ENCODE data around the gene IL15RA. TPM values are rescaled to one million over a fixed set of nuclear protein-coding genes. Genes with fewer than 3 reads are reported as not detected.

The IL15RA gene
- total and polyA plus RNA-seq, 2 donors from 2014 or later, result 6.8 to 13.9 TPM

DNA sequence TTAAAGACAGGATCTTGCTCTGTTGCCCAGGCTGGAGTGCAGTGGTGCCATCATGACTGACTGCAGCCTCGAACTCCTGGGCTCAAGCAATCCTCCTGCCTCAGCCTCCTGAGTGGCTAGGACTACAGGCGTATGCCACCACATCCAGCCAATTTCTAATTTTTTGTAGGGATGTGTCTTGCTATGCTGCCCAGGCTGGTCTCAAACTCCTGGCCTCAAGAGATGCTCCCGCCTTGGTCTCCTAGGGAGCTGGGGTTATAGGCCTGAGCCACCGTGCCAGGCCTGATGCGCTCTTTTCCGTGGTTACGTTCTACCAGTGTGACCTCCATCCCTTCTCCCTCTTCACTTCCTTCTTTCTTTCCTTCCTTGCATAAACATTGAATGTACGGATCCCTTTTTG lies 34.2 kb upstream of the IL15RA start:
- peaks cover 0 to 10% (median 0%) of the 10 kb centered on the region in 3 donors for H3K9me3 ChIP-seq (ENCODE audit: control insufficient read depth in 2 of 3, insufficient read depth in 1 of 3, low read length in 3 of 3)

DNA sequence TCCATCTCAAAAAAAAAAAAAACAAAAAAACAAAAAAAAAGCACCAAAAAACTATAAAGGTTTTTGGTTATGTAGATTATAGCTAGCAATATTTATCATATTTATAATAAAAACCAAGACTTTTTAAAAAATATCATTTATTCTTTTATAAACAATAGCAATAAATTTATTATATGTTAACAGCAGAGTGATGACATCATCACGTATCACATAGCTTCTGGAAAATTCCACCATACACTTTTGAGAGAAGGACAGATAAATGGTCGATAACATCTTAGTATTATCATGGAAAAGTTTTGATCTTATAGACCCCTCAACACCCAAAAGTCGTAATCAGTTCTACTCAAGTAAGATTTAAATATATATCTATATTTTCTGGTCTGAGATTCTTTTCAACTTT lies 33.2 kb upstream of the IL15RA start:
- Histone ChIP-seq H3K9me3 (ENCODE audit: control insufficient read depth in 2 of 3, insufficient read depth in 1 of 3, low read length in 3 of 3) (peaks cover 0 to 10% (median 0%) of the 10 kb centered on the region in 3 donors), H3K9ac (ENCODE audit: low read length in 3 of 3) (no peak overlapping the region), H3K36me3 (ENCODE audit: control insufficient read depth in 2 of 3, insufficient read depth in 3 of 3, low read length in 3 of 3) (no peaks in the 10 kb centered on the region), H3K27ac (ENCODE audit: low read depth in 2 of 2, low read length in 2 of 2) (no peak overlapping the region), H3K4me3 (ENCODE audit: low read length in 3 of 3) (no peak overlapping the region), H3K4me1 (ENCODE audit: control insufficient read depth in 2 of 3, insufficient read depth in 2 of 3, low read depth in 1 of 3, low read length in 3 of 3) (no peaks in the 10 kb centered on the region), H3K27me3 (ENCODE audit: control insufficient read depth, insufficient read depth, low read length) (no peaks in the 10 kb centered on the region)
- no peak for DNase-seq
- intact Hi-C loops (cut with DNase I), result no loop called here
- FAIRE-seq, result no peak
- TF ChIP-seq, protein P1, sequence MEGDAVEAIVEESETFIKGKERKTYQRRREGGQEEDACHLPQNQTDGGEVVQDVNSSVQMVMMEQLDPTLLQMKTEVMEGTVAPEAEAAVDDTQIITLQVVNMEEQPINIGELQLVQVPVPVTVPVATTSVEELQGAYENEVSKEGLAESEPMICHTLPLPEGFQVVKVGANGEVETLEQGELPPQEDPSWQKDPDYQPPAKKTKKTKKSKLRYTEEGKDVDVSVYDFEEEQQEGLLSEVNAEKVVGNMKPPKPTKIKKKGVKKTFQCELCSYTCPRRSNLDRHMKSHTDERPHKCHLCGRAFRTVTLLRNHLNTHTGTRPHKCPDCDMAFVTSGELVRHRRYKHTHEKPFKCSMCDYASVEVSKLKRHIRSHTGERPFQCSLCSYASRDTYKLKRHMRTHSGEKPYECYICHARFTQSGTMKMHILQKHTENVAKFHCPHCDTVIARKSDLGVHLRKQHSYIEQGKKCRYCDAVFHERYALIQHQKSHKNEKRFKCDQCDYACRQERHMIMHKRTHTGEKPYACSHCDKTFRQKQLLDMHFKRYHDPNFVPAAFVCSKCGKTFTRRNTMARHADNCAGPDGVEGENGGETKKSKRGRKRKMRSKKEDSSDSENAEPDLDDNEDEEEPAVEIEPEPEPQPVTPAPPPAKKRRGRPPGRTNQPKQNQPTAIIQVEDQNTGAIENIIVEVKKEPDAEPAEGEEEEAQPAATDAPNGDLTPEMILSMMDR (IDR thresholded peaks at IDR 0.05; ENCODE audit: borderline replicate concordance, extremely low read depth, insufficient read depth), result no peak

More for the DNA sequence above, 34.2 kb upstream of the IL15RA start:
- Histone ChIP-seq H3K27ac (ENCODE audit: low read depth in 2 of 2, low read length in 2 of 2) (no peak overlapping the region), H3K4me3 (ENCODE audit: low read length in 3 of 3) (no peak overlapping the region), H3K9ac (ENCODE audit: low read length in 3 of 3) (no peak overlapping the region), H3K36me3 (ENCODE audit: control insufficient read depth in 2 of 3, insufficient read depth in 3 of 3, low read length in 3 of 3) (no peaks in the 10 kb centered on the region), H3K4me1 (ENCODE audit: control insufficient read depth in 2 of 3, insufficient read depth in 2 of 3, low read depth in 1 of 3, low read length in 3 of 3) (no peaks in the 10 kb centered on the region), H3K27me3 (ENCODE audit: control insufficient read depth, insufficient read depth, low read length) (no peaks in the 10 kb centered on the region)
- TF ChIP-seq, protein P1 (IDR thresholded peaks at IDR 0.05; ENCODE audit: borderline replicate concordance, extremely low read depth, insufficient read depth), result no peak
- DNase-seq, result no peak
- intact Hi-C loops (cut with DNase I), result no loop called here
- FAIRE-seq, result no peak

DNA sequence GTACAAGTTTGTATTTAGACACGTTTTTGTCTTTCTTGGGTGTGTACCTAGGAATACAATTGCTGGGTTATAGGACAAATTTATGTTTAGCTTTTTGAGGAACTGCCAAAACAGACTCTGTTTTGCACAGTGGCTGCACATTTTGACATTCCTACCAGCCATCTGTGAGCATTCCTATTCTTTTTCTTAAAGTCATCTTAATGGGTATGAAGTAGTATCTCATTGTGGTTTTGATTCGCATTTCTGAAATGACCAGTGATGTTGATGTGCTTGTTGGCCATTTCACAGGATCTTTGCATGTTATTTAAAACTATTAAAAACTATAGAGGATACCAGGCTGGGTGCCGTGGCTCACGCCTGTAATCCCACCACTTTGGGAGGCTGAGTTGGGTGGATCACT lies 32.6 kb upstream of the IL15RA start:
- intact Hi-C loops (cut with DNase I), result no loop called here

More for the DNA sequence above, 32.6 kb upstream of the IL15RA start:
- no peak for DNase-seq
- no peak overlapping the region for H3K9ac ChIP-seq (ENCODE audit: low read length in 3 of 3)
- H3K4me3 ChIP-seq (ENCODE audit: low read length in 3 of 3), result no peak overlapping the region
- no peaks in the 10 kb centered on the region for H3K27me3 ChIP-seq (ENCODE audit: control insufficient read depth, insufficient read depth, low read length)
- H3K4me1 ChIP-seq (ENCODE audit: control insufficient read depth in 2 of 3, insufficient read depth in 2 of 3, low read depth in 1 of 3, low read length in 3 of 3), result no peaks in the 10 kb centered on the region
- TF ChIP-seq, protein P1 (IDR thresholded peaks at IDR 0.05; ENCODE audit: borderline replicate concordance, extremely low read depth, insufficient read depth), result no peak
- no peak for FAIRE-seq
- H3K36me3 ChIP-seq (ENCODE audit: control insufficient read depth in 2 of 3, insufficient read depth in 3 of 3, low read length in 3 of 3), result no peaks in the 10 kb centered on the region
- peaks cover 0 to 10% (median 0%) of the 10 kb centered on the region in 3 donors for H3K9me3 ChIP-seq (ENCODE audit: control insufficient read depth in 2 of 3, insufficient read depth in 1 of 3, low read length in 3 of 3)
- no peak overlapping the region for H3K27ac ChIP-seq (ENCODE audit: low read depth in 2 of 2, low read length in 2 of 2)
